Mesodermal cell (in vitro differentiated cells): ENCODE data around the gene SPATA46.

Source experiments
- H3K27ac ChIP-seq: 2 replicates; pipeline ENCODE4 v1.7.0; 2013; ENCODE audit warnings: mild to moderate bottlenecking, low read depth, low read length, moderate library complexity; ENCODE audit not compliant: severe bottlenecking
- H3K36me3 ChIP-seq: 2 replicates; pipeline ENCODE4 v1.7.1; 2013; ENCODE audit warnings: mild to moderate bottlenecking, low read length, moderate library complexity; ENCODE audit not compliant: control insufficient read depth, insufficient read depth
- H3K4me1 ChIP-seq: one replicate; pipeline ENCODE4 v1.7.1; 2013; ENCODE audit warnings: mild to moderate bottlenecking, low read length; ENCODE audit not compliant: insufficient read depth, control insufficient read depth, poor library complexity, severe bottlenecking
- H3K4me3 ChIP-seq: 2 replicates; pipeline ENCODE4 v1.7.0; 2013; ENCODE audit warnings: low read length, control low read depth, mild to moderate bottlenecking; ENCODE audit not compliant: insufficient read depth, poor library complexity, severe bottlenecking; ENCODE audit errors: extremely low read depth
- H3K9me3 ChIP-seq: 2 replicates; pipeline ENCODE4 v1.7.1; 2013; ENCODE audit warnings: mild to moderate bottlenecking, low read length, moderate library complexity; ENCODE audit not compliant: control insufficient read depth
- WGBS, 2 experiments: methylation state at CpG; one replicate each; pipeline ENCODE4 v1.1.5; 2013; ENCODE audit warnings: missing lambda C conversion rate in 2 of 2; ENCODE audit not compliant: insufficient coverage in 2 of 2; 5-methylcytosine and 5-hydroxymethylcytosine counted together

The SPATA46 gene

DNA sequence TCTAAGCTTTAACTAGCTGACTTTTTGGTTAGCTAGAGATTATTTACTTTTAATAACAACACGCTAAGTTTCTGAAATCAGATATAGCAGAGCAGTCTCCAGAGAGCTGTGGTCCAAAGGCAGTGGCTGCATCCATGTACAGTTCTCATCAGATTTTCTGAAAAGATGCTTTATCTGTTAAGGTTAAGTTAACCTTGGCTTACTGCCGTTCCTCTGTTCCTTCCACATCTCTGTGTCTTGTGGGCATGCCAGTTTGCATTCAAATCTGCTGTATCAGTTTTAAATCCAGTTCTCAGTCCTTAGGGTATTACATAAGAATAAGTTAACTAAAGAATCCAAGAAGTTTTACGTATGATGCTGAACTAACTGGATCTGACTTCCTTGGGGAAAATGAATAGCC lies 46.8 kb downstream of the SPATA46 start:
- Histone ChIP-seq H3K4me3 (no peak overlapping the region), H3K9me3 (no peaks in the 10 kb centered on the region), H3K27ac (no peak overlapping the region), H3K36me3 (no peaks in the 10 kb centered on the region), H3K4me1 (no peaks in the 10 kb centered on the region)
- 57% methylated on average over 2 of the region's 3 CpGs; no CpG with 5 or more reads in 1 of the 2 experiments for WGBS, 2 experiments

DNA sequence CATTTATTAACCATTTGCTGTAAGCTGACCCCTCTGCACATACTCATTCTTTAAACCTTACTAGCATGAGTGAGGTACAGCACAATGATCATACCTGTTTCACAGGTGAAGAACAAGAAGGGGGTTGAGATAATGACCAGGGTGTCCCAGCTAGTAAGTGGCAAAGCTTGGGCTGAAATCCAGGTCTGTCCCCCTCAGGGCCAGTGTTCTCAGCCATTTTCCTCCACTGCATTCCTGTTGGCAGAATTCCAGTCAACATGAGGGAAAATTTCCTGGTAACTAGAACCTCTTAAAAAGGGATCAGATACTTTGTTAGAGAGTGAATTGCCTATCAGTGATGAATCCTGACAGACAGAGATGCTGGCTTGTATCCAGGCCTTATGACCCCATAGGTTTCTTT lies 48.1 kb downstream of the SPATA46 start:
- Histone ChIP-seq H3K27ac (no peak overlapping the region), H3K4me1 (no peaks in the 10 kb centered on the region), H3K4me3 (no peak overlapping the region), H3K9me3 (no peaks in the 10 kb centered on the region), H3K36me3 (no peaks in the 10 kb centered on the region)

GRCh38 chr1:162327788-162328165 lies 48.9 kb downstream of the SPATA46 start:
- H3K9me3 ChIP-seq = no peaks in the 10 kb centered on the region
- H3K27ac ChIP-seq = no peak overlapping the region
- 83 to 100% methylated on average over 1 of the region's 1 CpG for WGBS, 2 experiments
- H3K4me1 ChIP-seq = no peaks in the 10 kb centered on the region
- H3K36me3 ChIP-seq = no peaks in the 10 kb centered on the region
- no peak overlapping the region for H3K4me3 ChIP-seq

- no peaks in the 10 kb centered on the region for H3K4me1 ChIP-seq
- H3K4me3 ChIP-seq = no peak overlapping the region
- no peaks in the 10 kb centered on the region for H3K9me3 ChIP-seq
- H3K36me3 ChIP-seq = no peaks in the 10 kb centered on the region
- WGBS, 2 experiments = 100% methylated on average over 1 of the region's 2 CpGs; no CpG with 5 or more reads in 1 of the 2 experiments
- H3K27ac ChIP-seq = no peak overlapping the region
Observed at GRCh38 chr1:162327144-162327787, 49.4 kb downstream of the SPATA46 start.

- H3K36me3 ChIP-seq = no peaks in the 10 kb centered on the region
Observed at GRCh38 chr1:162326559-162326958, 50.1 kb downstream of the SPATA46 start.

DNA sequence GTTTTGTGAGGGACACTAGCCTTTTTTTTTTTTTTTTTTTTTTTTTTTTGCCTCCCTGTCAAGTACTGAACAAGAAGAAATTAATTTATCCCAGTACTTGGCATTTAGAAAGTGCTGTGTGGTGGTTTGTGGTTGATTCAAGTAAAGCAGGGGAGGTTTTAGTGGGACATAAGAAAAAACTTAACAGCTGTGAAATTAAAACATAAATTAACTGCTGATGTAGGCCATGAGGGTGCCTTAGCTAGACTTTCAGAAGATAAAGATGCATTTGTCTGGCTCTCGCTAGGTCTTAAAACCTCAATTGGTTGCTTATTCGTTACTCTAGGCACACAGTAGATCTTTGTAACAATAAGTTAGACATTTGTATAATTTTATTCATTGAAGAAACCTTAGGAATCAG lies 52.3 kb downstream of the SPATA46 start:
- Histone ChIP-seq H3K27ac (no peak overlapping the region), H3K4me1 (peaks cover 5% of the 10 kb centered on the region), H3K4me3 (no peak overlapping the region), H3K36me3 (no peaks in the 10 kb centered on the region), H3K9me3 (no peaks in the 10 kb centered on the region)
- 100% methylated on average over 1 of the region's 2 CpGs for WGBS, 2 experiments

More at GRCh38 chr1:162326559-162326958, 50.1 kb downstream of the SPATA46 start:
- Histone ChIP-seq H3K27ac (no peak overlapping the region), H3K9me3 (no peaks in the 10 kb centered on the region), H3K4me3 (no peak overlapping the region), H3K4me1 (no peaks in the 10 kb centered on the region)
